NCI-H2107 (cell line): Measurements from ENCODE around the gene MYRIP.
"Not testable (repeated sequence)": the region's sequence is repeated elsewhere in the genome, so short reads cannot be mapped to it uniquely, and the experiment has no call there.

Source experiments
- DNase-seq: peaks from one replicate; lab custom pipeline; 2025; lab: John Stamatoyannopoulos, UW

The MYRIP gene

DNA sequence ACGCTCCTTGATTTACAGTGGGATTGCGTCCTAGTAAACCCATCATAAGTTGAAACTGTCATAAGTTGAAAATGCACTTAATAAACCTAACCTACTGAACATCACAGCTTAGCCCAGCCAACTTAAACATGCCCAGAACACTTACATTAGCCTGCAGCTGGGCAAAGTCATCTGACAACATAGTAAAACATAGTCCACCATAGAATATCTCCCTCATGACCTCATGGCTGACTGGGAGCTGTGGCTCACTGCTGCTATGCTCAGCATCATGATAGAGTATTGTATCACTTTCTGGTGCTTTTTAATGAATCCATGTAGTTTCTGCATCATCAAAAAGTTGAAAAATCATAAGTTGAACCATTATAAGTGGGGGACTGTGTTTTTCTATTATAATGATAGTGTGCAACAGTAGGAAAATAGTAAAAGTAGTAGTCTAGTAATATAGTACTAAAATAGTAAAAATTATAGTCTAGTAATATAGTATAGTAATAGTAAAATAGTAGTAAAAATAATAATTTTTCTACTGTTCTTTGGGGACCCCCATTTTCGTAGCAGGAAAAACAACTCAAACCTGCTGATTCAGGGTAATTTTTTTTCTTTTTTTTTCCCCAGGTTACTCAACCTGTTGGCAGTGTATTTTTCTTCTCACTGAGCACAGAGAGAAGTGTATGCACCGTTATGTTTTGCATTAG, 233.5 kb downstream of the MYRIP start:
- no peak for DNase-seq

DNA sequence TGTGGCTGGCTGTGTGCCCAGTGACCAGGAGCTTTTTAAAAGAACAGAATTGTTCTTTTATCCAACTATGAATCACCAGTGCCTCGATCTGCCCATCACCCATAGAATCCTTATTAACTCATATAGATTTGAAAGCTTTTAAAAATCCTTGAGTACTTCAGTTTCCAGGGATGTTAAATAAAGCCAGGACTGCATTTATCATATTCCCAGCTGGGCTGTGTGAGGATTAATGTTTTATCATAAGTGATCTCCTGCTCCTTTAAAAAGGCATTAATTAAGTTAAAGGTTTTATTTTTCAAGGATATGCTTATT, 234.0 kb downstream of the MYRIP start:
- DNase-seq = no peak

DNA sequence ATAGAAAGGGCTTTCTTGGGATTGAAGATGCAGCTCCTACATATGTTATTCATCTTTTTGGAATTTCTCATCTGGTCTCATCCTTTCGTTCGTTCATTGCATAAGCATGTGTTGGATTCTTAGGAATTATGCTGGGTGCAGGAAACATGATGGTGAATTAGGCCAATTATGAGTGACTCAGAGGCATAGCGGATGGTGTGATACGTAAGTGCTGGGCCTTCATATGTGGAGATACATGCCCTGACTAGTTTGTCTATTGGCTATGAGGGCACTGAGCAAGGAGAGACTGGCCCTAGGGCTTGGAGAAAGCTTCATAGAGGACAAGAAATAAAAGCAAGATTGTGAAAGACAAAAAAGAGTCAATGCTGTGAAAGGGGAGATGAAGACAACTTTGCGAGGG, 235.1 kb downstream of the MYRIP start:
- DNase-seq = no peak

DNA sequence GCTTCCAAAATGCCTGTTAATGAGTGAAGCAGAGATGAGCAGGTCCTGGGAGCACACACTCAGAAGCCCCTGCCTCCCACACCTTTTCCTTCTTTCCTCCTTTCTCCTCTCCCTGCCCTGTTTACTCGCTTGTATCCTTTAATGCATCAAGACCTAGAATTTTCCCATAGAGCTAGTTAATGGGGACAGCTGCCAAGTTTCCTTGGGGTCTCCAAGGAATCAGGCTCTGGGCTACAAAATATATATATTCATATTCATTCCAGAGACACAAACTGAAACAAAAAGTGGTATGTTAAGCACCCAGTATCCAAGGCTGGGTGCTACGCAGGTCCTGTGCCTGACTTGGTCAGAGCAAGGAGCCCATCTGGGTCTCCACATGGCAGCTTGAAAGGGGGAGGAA, 235.6 kb downstream of the MYRIP start:
- no peak for DNase-seq

DNA sequence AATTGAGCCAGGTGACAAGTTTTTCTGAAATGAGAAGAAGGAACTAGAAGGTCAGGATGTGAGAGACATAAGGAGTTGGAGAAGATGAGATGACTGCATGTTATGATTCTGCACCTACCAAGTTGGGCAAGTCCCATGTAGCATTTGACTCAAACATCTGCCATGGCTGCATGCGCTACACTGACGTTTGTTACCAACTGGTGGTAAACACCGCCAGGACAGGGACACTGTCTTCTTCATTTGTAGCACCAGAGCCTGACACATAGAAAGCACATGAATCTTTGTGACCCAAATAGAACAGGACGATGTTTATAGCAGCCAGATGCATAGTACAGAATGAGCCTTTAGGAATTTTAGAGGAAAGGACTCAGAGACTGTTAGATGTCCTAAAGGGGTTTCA, 236.7 kb downstream of the MYRIP start:
- DNase-seq = no peak

DNA sequence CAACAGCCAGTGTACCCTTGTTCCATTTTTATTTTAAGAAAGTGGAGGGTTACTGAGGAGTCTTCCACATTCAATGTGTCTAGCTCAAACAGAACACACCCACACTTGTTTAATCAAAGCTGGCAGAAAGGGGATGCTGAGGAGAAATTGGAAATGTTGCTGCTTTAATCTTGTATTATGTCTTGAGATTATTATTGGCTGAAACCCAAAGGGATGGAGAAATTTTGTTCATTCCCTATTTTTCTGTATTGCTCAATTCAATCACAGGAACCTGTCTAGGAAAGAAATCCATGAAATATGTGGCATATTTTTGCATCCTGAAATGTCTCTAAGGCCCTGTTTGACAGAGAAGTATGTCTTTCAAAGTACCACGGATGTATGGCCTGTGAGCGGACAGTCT, 238.0 kb downstream of the MYRIP start:
- no peak for DNase-seq

DNA sequence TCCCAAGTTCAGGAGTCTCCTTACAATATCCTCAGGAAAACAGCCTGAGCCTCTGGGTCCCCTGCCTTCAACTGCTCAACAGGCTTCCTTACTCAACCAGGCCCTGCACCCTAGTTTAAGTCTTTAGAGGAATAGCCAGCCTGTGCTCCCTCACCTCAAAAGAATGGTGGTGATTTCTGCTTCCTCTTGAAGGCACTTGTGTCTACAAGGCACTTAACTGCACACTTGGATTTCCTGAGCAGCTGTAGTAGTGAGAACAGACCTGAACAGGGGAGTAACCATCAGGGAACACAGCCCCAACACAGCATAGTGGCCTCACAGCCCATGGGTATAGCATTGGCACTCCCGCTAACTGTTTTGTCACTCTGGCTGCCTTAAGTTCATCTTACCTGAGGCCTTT, 244.3 kb downstream of the MYRIP start:
- no peak for DNase-seq

DNA sequence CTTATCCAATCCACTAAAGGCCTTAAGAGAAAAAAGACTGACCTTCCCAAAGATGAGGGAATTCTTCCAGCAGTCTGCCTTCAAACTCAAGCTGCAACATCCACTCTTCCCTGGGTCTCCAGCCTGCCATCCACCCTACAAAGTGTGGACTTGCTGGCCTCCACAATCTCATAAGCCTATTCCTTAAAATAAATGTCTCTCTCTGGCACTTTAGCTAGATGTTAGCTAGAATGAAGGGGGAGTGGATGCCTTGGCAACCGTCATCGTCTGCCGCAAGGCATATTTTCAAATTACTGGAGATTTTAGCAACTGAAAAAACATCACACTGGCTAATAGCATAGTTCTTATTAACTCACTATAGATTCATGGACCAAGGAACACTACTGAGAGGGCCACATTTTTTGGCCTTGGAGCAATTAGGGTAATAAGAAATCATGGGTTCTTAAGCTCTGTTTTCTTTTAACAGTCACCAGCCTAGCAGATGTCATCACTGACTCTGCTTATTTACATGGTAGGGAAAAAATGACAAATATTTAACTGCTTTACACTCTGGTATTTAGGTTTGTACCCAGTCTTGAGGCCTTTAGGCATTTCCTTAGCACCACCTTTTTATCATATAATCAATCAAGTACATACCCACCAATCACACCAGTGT, 245.3 kb downstream of the MYRIP start:
- no peak for DNase-seq

DNA sequence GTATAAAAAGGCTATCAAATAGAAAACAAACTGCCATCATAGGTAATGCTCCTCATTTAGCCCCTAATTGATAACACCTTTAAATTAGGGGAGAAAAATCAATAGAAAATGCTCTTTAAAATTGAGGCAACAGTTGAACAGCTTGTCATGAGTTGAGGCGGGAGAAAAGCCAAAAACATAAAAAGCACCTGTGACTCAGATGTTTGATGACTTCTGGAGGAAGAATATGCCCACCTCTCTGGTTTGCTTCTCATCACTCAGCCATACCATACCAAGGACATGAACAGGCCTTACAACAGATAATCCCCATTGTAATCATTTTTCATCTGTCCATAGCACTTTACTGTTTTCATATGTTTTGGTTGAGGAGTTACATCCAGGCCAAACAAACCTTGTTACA, 246.0 kb downstream of the MYRIP start:
- DNase-seq = no peak

DNA sequence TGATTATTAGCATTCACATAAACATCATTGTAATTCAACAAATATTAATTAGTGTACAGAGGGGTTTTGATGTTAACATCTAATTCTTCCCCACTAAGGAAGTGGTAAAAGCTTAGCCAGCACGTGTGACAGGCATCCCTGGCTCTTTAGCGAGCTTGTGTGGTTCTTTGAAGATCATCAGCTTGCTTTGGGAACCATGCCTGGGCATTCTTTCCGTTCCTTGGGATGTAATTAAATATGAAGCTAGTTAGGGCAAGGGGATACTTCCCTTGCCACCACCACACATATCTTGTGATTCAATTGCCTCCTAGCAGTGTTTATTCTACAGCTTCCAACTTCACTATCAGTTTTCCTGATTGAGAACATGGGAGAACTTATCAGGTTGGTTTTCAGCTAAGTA, 246.5 kb downstream of the MYRIP start:
- no peak for DNase-seq

DNA sequence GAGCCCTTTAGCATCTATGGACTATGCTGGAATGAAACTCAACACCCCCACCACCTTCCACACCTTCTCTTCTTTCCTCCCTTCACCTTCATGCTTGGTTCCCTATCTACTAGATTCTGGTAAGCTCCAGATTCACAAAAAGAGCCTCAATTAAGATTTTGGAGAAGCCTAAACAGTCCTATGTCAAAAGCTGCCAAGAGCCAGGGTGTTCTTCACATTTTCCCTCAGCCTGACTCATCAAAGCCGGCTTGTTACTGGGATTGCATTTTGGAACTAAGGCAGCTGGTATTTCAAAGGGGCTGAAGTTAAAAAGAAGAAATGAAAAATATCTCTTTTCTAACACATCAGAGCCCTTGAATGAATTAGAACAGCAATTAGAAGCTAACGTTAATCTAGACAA, 247.7 kb downstream of the MYRIP start:
- no peak for DNase-seq

DNA sequence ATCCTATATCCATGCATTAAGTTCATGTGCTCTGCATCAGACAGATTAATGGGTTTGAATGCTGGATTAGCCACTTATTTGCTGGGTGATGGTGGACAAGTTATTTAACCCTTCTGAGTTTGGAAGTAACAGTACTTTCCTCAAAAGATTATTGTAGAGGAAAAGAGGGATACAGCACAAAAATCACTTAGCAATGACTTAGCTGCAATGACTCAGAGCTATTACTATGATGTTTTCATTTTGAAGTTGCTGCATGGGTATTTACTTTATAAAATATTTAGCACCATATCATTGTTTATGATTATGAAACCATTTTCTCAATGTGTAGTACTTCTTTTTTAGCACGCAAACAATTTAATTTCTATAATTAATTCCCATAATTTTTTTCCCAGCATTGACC, 248.4 kb downstream of the MYRIP start:
- DNase-seq = no peak

DNA sequence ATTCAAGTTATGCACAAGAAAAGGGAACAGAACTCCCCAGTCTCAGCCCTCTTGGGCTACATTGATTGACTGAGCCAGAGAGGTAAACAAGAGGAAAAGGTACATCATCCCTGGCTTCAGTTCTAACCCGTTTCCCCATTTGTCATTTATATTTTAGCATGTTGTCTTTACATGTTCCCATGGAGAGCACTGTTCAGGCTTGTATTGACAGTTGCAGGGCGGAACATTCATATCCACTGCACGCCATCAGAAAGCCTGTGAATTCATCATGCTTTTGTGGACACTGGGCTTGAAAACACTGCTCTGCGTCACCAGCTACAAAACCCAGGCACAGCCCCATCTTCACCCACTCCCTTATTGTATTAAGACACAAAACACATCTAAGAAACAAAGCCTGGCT, 259.2 kb downstream of the MYRIP start:
- DNase-seq = no peak

DNA sequence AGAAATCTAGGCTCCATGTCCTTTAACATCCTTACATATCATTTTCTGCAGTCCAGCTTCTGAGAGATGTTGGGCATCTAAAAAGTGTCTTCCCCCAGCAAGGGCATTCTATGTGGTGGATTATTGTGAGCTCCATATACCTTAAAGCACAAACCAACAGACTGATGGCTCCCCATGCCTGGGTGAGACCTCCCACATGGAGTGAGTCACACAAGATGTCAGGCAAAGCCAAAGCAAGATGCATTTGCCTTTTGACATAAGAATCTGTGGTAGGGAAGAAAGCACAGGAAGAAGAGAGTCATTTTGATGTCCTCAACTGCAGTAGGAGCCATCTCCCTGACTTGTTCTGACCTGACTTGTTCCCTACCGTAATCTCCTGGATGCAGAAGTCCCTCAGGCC, 261.4 kb downstream of the MYRIP start:
- DNase-seq = no peak

DNA sequence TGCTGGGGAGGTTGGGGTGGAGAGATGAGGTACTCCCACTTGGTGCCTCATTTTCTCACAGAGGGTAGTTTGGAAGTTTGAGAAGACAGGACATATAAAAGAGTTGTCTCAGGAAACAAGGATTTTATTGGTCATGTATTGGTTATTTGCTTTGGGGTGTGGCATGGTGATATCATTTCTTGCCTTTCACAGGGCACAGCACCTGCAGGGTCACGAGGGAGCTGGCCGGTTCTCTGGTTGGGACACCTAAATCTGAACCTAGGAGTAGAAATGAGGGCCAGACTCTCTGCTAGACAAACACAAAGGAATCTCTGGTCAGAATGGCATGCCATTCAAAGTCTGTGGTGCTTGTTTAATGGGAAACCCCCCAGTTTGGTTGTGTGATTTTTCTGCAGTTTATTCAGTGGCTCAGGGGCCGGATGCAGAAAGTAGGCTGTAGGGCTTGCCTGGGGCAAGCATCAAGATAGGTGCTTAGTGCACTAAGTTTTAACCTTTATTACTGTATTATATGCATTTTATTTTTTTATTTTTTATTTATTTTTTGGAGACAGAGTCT, 262.4 kb downstream of the MYRIP start:
- no peak for DNase-seq

DNA sequence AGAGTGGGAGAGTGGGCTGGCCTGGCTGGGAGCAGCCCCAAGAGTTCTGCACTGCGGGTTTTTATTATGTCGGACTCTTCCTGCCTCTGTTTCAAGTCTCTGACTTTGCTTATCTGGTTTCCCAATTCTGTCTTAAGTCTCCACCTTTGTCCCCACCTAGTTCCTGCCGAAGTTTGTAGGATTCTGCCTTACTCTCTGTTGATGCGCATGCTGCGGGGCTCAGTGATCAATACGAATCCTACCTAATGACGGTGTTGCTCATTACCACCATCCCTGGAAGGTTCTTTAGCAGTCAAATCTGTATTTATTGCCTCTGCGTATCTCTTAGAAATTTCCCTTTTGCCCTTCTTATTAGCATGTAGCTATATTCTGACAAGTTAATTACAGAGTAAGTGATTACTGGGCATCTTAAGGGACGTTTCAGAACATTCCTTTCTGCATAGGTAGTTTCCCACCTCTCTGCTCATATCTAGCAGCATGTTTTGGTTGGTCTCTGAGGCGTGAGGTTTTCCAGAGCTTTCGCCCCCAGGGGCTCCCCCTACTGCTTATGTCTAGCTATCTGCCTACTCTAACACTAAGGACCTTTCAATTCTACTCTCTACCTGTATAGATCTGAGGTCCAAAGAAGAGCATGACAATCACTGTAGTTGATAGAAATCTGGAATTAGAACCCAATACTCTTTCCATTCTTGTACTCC, 264.1 kb downstream of the MYRIP start:
- no peak for DNase-seq

DNA sequence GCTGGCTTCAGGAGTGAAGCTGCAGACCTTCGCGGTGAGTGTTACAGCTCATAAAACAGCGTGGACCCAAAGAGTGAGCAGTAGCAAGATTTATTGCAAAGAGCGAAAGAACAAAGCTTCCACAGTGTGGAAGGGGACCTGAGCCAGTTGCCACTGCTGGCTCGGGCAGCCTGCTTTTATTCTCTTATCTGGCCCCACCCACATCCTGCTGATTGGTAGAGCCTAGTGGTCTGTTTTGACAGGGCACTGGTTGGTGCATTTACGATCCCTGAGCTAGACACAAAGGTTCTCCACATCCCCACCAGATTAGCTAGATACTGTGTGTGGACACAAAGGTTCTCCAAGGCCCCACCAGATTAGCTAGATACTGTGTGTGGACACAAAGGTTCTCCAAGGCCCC, 267.7 kb downstream of the MYRIP start:
- not testable (repeated sequence) for DNase-seq

DNA sequence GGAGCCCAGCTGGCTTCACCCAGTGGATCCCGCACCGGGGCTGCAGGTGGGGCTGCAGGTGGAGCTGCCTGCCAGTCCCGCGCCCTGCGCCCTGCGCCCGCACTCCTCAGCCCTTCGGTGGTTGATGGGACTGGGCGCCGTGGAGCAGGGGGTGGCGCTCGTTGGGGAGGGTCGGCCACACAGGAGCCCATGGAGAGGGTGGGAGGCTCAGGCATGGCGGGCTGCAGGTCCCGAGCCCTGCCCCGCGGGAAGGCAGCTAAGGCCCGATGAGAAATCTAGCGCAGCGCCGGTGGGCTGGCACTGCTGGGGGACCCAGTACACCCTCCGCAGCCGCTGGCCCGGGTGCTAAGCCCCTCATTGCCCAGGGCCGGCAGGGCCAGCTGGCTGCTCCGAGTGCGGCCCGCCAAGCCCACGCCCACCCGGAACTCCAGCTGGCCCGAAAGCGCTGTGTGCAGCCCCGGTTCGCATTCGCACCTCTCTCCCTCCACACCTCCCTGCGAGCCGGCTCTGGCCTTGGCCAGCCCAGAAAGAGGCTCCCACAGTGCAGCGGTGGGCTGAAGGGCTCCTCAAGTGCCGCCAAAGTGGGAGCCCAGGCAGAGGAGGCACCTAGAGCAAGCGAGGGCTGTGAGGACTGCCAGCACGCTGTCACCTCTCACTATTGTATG, 268.6 kb downstream of the MYRIP start:
- DNase-seq = not testable (repeated sequence)

DNA sequence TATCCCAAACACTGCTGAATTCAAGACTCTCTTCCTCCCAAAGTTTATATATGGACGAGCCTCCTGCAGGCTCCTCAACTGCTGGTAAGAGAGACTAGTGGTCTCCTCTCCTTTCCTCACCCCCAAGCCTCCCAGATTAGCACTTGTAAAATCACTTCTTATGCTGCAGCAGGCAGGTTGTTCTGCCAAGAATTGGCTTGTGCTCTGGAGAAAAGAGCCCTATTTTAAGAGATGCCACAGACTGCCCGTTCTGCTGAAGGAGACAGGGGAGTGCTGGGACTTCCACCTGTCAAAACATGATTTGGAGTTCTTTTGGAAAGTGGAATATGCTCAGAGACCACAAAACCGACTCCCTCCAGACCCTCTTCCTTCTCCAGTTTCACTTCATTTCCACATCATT, 269.2 kb downstream of the MYRIP start:
- DNase-seq = no peak

DNA sequence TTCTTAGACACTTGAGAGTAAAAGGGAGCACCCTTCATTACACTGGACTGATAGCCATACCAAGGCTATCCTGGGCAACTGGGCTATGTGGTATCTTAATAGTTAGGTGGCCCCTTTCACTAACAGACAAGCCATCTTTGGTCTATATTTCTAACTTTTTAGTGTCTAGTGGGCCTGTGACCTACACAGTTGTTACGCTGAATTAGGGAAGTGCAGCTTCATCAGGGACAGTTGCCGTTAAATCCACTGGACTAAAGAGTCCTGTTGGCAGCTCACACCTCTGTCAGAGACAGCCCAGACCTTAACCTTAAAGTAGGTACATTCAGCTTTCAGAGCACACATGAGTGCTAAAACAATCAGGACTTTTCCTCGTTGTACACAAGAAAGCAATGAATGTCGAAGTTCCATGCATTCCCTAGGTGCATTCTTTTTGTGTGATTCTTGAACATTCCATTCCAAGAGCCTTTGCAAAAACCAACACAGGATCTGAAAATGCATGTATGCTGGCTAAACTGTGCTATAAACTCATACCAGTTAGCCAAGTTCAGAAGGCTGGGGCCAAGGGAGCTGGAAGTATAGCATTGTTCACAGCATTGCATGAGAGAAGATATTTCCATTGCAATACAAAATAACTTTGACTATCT, 269.9 kb downstream of the MYRIP start:
- DNase-seq = no peak

DNA sequence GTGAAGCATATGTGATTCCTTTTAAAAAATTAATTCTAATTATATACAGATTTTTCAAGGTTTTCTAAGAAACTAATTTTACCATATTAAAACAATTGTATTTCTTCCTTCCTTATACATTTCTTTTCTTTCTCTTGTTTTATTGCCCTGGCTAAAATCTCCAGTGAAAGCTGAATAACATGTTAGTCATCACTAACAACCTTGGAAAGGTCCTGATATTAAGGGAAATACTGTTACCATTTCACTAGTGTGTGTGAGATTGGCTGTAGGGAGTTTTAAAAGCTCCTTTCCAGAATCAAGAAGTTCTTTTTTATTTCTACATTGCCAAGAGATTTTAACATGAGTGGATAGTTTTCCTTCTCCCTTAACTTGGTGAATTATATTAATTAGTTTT, 270.4 kb downstream of the MYRIP start:
- no peak for DNase-seq

DNA sequence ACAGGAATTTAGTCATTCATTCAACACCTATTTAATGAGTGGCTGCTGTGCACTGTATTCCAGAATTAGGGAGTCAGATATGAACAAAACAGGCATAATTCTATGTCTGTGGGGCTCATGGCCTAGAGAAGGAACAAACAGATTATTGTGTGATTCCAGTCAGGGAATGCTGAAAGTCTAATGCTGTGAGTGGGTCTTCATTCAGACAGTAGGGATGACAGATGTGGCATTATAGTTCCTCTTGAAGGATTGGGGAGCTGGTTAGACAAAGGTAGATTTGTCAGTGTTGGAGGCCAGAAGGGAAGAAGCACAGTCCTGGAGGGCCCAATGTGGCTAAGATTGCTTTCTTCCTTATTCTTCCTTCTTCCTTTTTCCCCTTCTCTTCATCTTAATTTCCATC, 273.7 kb downstream of the MYRIP start:
- no peak for DNase-seq
